HT-29 (cell line): Measurements from ENCODE around the gene MOXD1. TPM values are rescaled to one million over a fixed set of nuclear protein-coding genes. Genes with fewer than 3 reads are reported as not detected.

ENCODE experiments used
- DNase-seq: peaks from one replicate; pipeline ENCODE4 v3.0.0-alpha.2; 2015; ENCODE audit warnings: low spot score
- total RNA-seq: library from RNA; depleted of rRNA; stranded (reverse); fragments of >200 nt; shearing (Covaris generic); gene quantifications from 2 replicates; pipeline ENCODE4 v1.2.3, GENCODE V29; 2014; rRNA removed

The MOXD1 gene
- not detected in 2 replicates for total RNA-seq

DNA sequence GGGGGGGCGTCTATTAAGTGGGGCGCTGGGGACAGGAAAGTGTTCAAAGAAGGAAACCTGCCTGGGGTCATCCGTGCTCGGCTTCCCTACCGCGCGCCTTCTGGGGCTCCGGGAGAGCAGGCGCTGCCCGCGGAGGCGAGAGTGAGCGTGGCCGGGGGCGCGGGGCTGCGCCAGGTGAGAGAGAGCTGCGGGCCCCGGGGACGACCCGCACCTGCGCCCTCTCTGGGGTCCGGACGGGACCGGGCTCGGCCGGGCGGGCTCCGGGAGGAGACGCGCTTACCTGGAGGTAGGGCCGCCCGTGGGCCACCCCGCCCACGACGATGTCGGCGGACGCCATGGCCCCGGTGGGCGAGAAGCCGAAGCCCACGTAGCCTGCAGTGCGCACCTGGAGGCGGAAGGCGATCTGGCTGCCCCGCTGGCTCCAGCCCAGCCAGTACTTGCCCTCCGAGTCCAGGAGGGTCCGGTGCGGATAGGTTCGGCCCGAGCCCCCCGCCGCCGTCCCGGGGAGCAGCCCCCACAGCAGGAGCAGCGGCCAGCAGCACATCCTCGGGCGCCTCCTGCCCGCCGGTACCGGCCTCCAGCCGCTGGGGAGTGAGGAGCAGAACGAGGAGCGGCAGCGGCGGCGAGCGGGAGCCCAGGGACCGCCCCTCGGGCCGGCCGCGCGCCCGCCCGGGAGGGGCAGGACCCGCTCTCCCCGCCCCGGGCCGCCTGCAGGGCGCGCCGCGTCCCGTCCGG is at the start of gene MOXD1:
Gene MOXD1, minus strand, starts transcription at position 593 of the 735 bp plus-strand sequence. Its CDS starts 49 bp downstream, at position 544.
- no peak for DNase-seq

DNA sequence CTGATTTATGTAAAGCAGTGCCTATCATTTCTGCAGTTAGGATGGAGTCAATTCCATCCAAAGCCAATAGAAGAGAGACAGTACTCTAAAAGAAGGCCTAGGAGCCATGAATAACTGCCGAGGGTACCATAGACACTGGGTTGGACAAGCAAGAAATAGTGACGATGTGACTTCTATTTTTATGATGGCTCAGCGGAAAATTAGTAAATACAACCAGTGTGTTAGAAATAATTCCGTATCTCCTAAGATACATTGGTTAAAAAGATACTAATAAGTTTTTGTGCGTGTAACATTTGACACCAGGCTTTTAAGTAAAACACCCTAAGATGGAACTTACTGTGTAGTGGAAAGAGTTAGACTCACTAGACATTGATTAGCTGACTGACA is 45.6 kb upstream of the MOXD1 start:
- DNase-seq = no peak

DNA sequence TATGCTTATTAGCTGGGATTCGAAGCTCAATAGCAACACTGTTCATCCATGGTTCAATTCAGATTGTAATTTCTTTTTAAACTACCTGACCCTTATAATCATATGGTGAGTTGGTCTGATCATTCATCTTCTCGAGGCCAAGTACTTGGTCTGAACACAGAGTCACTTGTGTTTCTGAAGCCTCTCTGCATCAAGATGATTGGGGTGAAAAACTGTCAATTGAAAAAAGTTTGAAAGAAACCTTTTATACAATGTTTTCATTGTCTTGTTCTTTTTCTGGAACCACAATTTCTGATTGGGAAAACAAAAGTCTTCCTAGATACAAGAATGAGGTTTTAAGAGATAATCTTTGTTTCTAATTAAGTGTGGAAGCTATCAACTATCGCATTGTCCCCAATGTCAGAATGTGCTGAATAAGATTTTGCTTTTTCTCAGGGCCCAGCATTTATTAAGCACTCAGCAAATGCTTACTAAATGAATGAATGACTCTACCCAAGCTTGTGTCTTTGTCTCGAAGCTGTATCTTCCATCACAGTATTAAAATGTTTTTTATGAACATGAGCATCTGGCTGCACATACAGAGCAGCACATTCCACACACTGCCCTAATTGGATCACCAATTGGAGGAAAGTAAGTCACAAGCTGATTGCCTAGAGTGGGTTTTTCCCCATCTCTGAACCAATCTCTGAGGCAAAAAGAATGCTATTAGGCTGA is 45.0 kb upstream of the MOXD1 start:
- no peak for DNase-seq

DNA sequence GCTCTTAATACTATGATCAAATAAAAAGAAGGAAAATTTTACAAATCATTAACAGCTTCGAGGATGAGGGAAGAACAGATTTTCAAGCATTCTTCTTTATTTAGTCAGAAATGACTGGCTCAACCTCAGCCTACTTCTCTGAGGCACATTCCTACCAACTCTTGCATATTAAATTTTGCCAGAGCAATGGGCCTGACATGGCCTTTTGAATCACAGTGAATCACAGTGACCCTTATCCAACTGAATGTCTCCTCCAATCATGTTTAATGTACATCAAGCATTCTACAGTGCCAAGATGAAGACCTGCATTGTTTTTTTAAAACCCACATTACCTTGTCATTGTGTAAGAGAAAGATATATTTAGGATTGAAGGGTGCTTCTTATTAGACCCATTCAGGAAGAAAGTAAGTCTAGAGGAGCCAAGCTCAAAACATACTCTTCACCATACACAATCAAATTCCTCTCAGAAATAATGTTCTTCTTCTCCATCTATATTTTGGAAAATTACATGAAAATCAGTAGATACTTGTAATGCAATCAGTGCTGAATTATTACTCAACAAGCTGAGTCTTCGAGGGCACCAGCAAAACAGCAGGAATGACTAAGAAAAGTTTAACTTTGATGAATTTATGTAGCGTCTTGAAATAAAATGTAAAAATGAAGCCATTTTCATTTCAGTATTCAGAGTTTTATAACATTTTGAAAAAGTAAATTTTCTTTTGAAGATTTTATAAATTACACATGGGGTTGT is 44.1 kb upstream of the MOXD1 start:
- DNase-seq = no peak

DNA sequence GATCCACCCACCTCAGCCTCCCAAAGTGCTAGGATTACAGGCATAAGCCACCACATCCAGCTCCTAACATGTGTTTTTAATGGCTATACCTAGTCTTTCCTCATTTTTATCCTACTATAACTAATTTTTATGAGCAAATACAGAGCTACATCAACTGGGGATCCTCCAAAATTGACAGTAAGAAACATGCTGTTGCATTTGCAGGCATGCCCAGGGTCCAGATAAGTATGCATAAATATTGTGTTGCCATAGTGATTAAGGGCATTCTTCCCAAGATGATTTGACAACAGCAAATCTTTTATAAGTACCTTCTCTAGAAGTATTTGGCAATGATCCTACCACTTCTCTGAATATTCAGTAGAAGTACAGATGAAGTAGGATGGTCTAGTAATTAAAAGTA is 41.9 kb upstream of the MOXD1 start:
- no peak for DNase-seq

DNA sequence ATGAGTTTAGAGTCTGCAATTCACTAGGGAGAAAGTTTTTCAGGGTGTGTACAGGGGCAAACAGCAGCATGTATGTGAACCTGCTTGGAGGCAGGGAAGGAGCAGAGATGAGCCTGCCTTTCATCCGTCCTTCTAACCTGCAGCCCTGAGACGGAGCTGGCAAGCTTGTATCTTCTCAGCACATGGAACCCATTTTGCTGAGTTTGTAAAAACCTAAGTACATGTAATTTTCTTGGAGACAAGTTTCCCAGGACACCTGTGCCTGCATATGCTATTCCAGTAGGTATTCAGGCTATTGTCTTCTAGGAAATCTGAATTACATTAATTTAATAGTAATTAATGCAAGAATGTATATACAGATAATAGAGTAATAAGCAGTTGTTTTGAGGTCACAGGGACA is 28.8 kb upstream of the MOXD1 start:
- no peak for DNase-seq

DNA sequence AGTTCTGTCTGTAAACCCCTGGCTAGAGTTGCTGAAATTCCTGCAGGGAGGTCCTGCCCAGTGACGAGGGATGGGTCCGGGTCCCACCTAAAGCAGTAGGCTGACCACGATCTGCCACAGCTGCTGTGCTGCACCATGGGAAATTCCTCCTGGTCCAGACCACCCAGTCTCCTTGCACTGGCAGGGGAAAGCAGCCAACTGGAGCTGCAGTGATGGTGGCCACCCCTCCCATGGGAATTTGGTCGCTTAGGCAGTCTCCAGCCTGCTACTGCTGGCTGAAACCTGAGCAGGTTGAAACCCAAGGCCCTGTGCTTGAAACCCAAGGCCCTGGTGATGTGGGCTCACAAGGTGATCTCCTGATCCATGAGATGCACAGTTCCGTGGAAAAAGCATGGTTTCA is 23.9 kb upstream of the MOXD1 start:
- DNase-seq = no peak

DNA sequence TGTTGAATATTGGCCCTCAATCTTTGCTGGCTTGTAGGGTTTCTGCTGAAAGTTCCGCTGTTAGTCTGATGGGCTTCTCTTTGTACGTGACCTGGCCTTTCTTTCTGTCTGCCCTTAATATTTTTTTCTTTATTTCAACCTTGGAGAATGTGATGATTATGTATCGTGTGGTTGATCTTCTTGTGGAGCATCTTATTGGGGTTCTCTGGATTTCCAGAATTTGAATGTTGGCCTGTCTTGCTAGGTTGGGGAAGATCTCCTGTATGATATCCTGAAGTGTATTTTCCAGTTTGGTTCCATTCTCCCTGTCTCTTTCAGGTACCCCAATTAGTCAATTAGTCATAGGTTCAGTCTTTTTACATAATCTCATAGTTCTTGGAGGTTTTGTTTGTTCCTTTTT is 22.6 kb upstream of the MOXD1 start:
- no peak for DNase-seq

DNA sequence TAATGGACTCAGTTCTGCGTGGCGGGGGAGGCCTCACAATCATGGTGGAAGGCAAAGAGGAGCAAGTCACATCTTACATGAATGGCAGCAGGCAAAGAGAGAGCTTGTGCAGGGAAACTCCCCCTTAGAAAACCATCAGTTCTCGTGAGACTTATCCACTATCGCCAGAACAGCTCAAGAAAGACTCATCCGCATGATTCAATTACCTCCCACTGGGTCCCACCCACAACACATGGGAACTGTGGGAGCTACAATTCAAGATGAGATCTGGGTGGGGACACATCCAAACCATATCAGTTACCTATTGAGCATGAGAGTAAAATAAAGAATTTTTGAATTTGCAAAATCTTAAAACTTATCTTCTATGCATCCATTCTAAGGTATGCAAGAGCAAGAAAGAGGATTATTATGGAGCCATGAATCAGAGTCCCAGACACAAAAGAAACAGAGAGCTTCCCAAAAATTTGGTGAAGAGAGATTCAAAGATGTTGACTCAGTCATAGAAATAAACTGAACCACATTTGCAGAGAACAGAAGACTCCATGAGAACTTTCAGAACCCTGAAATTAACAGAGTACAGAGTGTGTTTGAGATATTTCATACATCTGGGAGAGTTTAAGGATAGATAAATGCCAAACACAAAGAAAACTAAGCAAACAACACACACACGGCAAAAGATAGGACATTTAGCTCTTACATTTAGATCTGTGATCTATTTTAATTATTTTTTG is 17.1 kb upstream of the MOXD1 start:
- no peak for DNase-seq

DNA sequence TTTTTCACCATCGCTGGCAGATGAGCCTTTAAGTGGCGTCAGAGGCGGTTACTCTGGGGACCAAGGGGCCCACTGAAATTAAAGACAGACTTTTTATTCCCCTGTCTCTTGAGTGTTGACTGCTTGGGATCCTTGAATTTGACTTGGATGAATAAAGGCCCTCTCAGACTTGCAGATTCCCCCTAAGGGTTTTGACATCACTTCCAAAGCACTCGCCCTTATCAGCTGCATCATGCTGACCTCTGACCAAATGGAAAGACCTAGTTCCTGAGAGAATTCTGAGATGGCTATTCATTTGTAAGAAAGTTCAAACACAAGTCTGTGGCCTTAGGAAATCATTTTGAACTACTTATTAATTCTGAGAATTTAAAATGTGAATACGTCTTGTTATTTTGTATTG is 13.5 kb upstream of the MOXD1 start:
- DNase-seq = no peak

DNA sequence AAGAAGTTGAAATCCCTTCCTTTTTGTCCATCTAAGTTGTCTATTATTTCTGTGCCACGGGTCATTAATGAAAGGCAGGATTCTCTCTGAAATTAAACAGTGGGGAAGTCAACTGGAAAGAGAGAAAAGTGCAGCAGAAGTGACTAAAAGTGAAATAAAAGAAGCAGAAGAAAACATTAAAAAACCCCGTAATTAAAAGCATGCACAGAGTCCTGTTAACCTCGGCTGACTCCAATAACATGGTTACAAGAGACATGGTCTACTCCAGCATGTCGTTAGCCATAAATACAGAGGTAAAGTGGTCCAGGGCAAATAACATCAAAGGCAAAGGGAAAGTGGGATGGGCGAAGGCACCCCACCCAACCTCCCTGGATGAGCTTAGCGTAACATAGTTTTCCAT is 13.0 kb upstream of the MOXD1 start:
- DNase-seq = no peak

DNA sequence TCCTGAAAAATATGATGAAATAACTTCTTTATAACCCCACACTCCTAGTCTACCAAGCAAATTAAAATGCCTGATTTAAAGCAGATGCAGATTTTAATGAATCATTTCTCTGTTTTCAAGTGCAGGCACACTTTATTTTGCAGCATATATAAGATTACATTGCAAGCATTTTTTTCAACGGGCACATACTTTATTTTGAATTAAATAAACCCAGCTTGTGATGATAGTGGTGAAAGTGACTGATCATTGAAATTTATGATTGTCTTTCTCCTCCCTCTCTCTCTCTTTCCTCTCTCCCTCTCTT is 12.2 kb upstream of the MOXD1 start:
- no peak for DNase-seq

DNA sequence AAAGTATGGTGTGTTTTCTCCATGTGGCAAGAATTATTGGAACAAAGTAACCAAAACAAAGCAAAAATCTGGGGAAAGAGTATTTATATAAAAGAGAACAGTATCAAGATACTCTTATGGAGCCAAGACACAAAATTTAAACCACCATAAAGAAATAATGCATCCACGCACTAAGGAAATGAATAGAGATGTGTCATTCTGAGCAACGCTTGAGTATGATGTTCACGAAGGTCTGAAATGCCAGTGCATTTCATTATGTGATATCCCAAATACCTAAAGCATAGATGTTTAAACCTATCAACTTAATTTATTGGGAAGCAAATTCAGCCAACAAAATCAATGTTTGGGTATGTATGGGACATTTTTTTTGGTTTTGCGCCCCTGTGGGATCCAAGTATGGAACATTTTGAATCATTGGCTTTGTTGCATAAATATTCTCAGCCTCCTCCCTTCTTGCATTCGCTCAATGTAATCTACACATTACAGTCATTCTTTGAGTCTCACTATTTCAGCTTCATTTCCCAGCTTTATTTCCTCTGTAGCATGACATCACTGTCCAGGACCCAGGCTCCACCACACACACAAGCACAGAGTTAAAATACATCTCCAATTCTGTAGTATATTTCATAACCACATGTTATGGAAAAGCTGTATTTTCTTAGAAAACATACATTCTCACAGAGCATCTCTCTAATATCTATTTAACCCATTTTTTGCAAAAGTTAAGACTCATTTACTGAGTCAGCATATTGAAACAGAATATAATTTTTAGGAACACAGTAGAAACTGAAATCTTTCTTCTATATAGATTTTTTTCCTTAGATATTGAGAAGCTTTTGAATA is 11.6 kb upstream of the MOXD1 start:
- DNase-seq = no peak

DNA sequence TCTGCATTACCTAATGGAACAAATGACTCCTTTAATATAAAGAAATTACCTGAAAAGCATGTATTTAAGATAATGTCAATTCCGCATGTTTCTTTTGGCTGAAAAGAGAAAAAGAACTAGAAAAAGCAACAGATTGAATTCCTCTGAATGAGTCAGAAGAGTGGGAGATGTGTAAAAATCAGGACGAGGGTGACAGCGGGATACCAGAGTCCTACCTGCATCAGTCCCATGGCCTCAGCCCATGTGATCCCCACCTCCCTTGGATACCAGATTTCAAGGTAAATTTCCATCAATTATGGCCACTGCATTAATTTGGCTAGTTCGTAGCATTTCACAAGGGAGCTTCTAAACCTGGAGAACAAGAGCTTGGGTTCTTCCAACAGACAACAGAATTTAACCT is 10.0 kb upstream of the MOXD1 start:
- DNase-seq = no peak

DNA sequence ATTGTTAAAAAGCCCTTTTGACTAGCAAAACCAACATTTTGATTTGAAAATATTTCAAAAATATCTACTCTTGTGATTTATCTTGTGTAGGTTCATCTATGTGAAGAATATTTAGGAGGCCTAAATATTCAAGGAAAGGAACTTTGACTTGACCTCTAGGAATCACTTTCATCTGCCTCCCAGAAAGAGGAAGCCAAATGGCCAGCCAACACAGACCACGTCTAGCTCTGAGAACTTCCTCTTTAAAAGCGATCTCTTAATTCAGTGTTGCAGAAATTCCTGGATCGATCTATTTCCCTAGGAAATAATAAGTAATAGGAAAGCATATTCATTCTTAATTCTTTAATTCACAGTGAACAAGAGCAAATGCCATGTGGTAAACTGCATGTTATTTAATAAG is 9.6 kb upstream of the MOXD1 start:
- no peak for DNase-seq

DNA sequence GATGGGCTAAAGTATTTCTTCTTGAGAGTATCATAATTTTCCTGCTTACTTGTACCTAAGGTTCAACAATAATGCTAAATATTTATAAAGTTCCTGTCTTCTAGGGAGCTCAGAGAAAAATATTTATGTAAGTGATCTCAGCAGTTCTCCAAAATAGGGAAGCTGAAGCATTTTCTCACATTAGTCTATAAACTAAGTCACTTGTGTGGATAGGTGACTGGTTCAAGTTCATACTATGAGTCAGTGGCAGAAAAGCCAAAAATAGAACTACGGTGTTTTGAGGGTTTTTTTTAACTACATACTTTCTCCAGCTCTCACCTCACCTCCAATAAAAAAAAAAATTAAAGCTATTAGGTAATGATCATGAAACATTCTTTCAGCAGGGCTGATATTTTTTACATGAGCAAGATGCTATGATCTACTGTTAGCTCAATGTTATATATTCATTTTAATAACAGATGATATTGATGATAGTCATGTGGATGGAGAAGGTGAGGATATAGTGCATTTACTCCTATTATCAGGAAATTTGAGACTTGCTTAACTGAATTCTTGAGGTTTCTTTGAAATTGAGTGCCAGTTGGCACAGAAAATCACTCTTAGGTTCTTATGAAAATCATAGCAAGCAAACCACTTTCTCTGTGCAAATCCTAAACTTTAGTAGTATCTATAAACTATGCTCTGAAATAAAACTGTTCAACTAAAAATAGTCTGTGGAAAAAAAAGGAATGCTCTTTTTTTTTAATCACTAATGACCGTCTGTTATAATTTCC is 4.1 kb upstream of the MOXD1 start:
- DNase-seq = no peak

DNA sequence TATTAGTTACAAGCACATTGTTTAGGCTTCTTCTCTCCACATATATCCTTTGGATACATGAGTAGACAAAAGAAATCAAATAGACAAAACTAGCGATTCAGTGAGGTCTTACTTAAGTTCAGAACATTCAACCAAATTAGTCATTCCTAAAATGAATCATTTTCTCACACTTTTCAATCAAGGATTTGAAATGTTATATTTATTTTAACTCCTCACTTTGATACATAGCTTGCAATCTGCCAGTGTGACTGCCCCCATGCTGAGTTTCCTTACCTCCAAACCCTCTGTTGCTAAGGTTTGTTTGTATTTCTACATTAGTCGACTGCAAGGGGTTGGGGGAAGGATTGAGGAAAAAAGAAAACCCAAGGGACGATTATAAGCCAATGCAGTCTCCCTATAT is 3.5 kb upstream of the MOXD1 start:
- DNase-seq = no peak

DNA sequence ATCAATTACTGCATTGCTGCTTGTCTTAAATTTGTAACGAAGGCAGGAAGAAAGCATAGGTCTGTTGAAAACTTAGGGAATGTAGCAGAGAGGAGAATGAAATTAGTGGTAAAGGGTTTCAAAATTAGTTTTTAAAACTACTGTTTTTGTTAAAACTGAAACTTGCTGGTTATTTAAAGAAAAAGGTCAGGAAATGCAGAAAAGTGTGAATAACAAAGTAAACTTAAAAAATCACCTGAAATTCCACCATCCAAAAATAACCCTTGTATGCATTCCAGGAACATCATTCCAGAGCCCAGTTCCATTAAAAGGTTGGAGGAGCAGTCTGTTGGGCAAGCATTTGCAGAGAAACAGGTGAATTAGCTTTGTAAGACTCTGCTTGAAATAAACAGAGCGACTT is 3.1 kb upstream of the MOXD1 start:
- DNase-seq = no peak

DNA sequence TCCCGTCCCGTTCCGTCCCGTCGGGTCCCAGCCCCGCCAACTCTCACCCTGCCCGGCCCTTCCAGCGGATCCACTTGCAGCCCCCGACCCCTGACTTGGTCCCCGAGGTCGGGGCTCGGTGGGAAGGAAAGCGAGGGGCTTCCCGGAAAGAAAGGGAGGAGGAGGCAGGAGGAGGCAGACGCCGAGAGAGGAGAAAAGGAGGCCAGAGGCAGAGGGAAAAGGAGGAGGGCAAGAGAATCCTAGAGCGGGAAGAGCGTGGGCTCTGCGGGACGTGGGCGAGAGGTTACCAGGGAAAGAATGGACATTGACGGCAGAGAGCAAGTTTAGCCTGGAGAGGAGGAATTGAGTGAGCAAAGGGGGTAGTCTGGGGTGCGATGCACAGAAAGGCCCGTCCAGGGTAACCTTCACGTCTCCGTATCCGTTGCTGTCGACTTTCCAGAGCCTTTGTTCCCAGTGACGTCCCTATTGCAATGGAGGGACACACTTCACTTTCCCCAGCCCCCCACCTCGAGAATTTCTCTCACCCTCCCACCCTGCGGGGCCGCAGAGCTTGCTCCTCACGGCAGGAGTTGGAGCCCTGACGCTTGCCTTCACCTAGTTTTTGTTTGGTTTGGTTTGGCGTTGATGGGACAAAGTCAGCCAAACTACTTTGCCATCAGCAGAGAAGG is 477 bp upstream of the MOXD1 start:
- DNase-seq = no peak

DNA sequence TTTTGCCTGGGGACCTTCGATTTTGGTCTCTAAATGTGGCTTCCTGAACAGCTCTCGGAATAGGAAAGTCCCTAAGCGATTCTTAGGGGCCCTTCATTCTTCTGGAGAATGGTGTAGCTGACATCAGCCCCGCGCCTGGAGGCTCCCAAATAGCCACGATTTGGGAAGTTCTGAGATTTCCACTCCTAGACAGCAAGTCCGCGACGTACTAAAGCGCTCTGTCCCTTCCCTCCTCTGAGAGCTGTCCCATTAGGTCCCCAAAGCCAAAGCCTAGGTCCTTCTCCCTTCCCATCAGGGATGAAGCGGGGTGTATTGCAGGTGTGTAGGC is 756 bp downstream of the MOXD1 start:
- DNase-seq = no peak
